ENCODE measurements around the gene GPHN. TPM values are rescaled to one million over a fixed set of nuclear protein-coding genes. Genes with fewer than 3 reads are reported as not detected.

The GPHN gene
- total RNA-seq, 2 donors from 2014 or later: 13.5 to 18.7 TPM

DNA sequence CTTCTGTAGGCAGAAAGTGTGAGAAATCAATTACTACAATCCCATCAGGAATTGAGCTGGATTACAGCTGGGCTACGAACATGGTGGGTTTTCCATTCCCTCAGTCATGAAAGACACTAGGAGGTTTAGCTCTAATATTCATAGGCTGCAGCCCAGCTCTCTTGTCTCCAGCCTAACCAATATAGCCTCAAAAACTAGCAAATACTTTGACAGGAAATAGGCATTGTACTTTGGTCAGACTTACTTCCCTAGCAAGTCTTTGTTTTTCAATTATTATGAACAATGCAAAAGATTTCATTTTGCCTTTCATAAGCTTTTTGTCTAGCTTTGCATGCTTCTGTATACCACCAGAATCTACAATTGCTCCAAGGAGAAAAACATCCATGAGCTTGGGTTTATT lies 296.2 kb downstream of the GPHN start:
- 86% methylated on average over 1 of the region's 1 CpG for WGBS
- no peaks in the 10 kb centered on the region for H3K27me3 ChIP-seq (replicated peaks; ENCODE audit: insufficient read depth)
- H3K9me3 ChIP-seq: no peaks in the 10 kb centered on the region
- no peak for DNase-seq (ENCODE audit: low spot score)
- intact Hi-C loops (cut with DNase I): no loop called here
- no peaks in the 10 kb centered on the region for H3K36me3 ChIP-seq
- no peak overlapping the region for H3K4me3 ChIP-seq
- TF ChIP-seq POLR2AphosphoS5 (IDR thresholded peaks at IDR 0.05) (no peak), POLR2A (IDR thresholded peaks at IDR 0.05) (no peak)
- H3K27ac ChIP-seq: no peak overlapping the region
- no peaks in the 10 kb centered on the region for H3K4me1 ChIP-seq (replicated peaks)

DNA sequence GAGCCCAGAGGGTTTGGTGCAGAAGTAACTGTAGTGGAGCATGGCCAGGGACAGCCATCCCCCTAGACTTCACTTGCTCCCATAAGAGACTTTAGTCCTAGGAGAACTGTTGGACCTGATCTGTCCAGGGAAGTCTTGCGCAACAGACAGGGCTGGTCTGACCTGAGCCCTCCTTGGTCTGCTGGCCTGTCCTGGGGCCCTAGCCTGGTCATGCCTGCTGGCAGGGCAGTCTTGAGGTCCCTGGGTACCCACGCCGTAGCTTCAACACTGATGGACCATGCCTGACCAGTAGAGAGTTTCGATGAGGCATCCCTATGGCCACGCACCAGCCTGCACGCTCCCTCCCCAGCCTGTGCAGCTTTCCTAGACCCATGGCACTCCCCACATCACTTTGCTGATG lies 305.7 kb downstream of the GPHN start:
- intact Hi-C loops (cut with DNase I): no loop called here
- no peak for TF ChIP-seq POLR2A (IDR thresholded peaks at IDR 0.05)
- Histone ChIP-seq H3K36me3 (no peaks in the 10 kb centered on the region), H3K9me3 (no peaks in the 10 kb centered on the region), H3K4me1 (replicated peaks) (no peaks in the 10 kb centered on the region), H3K27me3 (replicated peaks; ENCODE audit: insufficient read depth) (no peaks in the 10 kb centered on the region), H3K27ac (no peak overlapping the region), H3K4me3 (no peak overlapping the region)
- WGBS: 94% methylated on average over 6 of the region's 6 CpGs
- DNase-seq (ENCODE audit: low spot score): no peak

DNA sequence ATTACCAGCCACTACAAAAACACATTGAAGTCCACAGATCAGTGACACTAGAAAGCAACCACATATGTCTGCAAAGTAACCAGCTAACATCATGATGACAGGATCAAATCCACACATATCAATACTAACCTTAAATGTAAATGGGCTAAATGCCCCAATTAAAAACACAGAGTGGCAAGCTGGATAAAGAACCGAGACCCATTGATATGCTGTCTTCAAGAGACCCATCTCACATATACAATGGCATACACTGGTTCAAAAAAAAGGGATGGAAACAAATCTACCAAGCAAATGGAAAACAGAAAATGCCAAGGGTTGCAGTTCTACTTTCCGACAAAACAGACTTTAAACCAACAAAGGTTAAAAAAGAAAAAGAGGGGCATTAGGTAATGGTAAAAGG lies 307.7 kb downstream of the GPHN start:
- Histone ChIP-seq H3K27ac (no peak overlapping the region), H3K9me3 (no peaks in the 10 kb centered on the region), H3K4me3 (no peak overlapping the region), H3K36me3 (no peaks in the 10 kb centered on the region), H3K27me3 (replicated peaks; ENCODE audit: insufficient read depth) (no peaks in the 10 kb centered on the region), H3K4me1 (replicated peaks) (no peaks in the 10 kb centered on the region)
- intact Hi-C loops (cut with DNase I): no loop called here
- WGBS: 95% methylated on average over 2 of the region's 2 CpGs
- no peak for DNase-seq (ENCODE audit: low spot score)
- TF ChIP-seq POLR2AphosphoS5 (IDR thresholded peaks at IDR 0.05): no peak
- TF ChIP-seq CTCF (IDR thresholded peaks at IDR 0.05): no peak
- TF ChIP-seq POLR2A (IDR thresholded peaks at IDR 0.05): no peak

DNA sequence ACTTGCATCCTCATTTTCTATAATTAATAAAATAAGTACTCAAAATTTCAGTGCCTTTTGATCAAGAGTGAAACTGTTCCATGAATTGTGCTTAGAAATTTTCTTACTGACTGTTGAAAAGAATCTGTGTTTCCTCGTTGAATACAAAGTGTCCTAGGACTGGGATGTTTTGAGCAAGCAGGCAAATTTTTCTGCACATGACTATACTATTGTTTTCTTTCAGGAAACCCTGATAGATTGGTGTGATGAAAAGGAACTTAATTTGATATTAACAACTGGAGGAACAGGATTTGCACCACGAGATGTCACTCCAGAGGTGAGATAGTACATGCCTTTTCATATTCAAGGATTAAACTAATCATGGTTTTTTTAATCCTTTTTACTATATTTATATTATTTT lies 316.3 kb downstream of the GPHN start:
- WGBS: 54% methylated on average over 2 of the region's 2 CpGs

GRCh38 chr14:66827182-66827581 lies 319.2 kb downstream of the GPHN start:
- Histone ChIP-seq H3K27me3 (replicated peaks; ENCODE audit: insufficient read depth) (no peaks in the 10 kb centered on the region), H3K27ac (no peak overlapping the region), H3K36me3 (no peaks in the 10 kb centered on the region), H3K4me3 (no peak overlapping the region), H3K9me3 (no peaks in the 10 kb centered on the region), H3K4me1 (replicated peaks) (no peaks in the 10 kb centered on the region)
- WGBS: 82% methylated on average over 5 of the region's 5 CpGs
- DNase-seq (ENCODE audit: low spot score): no peak
- intact Hi-C loops (cut with DNase I): no loop called here
- TF ChIP-seq POLR2AphosphoS5 (IDR thresholded peaks at IDR 0.05) (no peak), POLR2A (IDR thresholded peaks at IDR 0.05) (no peak), CTCF (IDR thresholded peaks at IDR 0.05) (no peak)

More for the DNA sequence above, 316.3 kb downstream of the GPHN start:
- H3K27ac ChIP-seq: no peak overlapping the region
- H3K27me3 ChIP-seq (replicated peaks; ENCODE audit: insufficient read depth): no peaks in the 10 kb centered on the region
- DNase-seq (ENCODE audit: low spot score): no peak
- no peak overlapping the region for H3K4me3 ChIP-seq
- H3K9me3 ChIP-seq: no peaks in the 10 kb centered on the region
- H3K4me1 ChIP-seq (replicated peaks): no peaks in the 10 kb centered on the region
- TF ChIP-seq POLR2AphosphoS5 (IDR thresholded peaks at IDR 0.05) (no peak), CTCF (IDR thresholded peaks at IDR 0.05) (no peak), POLR2A (IDR thresholded peaks at IDR 0.05) (no peak)
- intact Hi-C loops (cut with DNase I): no loop called here
- H3K36me3 ChIP-seq: no peaks in the 10 kb centered on the region

- intact Hi-C loops (cut with DNase I): no loop called here
- no peaks in the 10 kb centered on the region for H3K36me3 ChIP-seq
- H3K4me1 ChIP-seq (replicated peaks): no peaks in the 10 kb centered on the region
- H3K27me3 ChIP-seq (replicated peaks; ENCODE audit: insufficient read depth): no peaks in the 10 kb centered on the region
- H3K4me3 ChIP-seq: no peak overlapping the region
- H3K9me3 ChIP-seq: no peaks in the 10 kb centered on the region
- H3K27ac ChIP-seq: no peak overlapping the region
- TF ChIP-seq POLR2AphosphoS5 (IDR thresholded peaks at IDR 0.05): no peak
- TF ChIP-seq POLR2A (IDR thresholded peaks at IDR 0.05): no peak
- no peak for TF ChIP-seq CTCF (IDR thresholded peaks at IDR 0.05)
- 95% methylated on average over 1 of the region's 1 CpG for WGBS
- no peak for DNase-seq (ENCODE audit: low spot score)
Observed at GRCh38 chr14:66831173-66831572, 323.2 kb downstream of the GPHN start.

Measured in prostate gland (tissue), 2 donors.